ENCODE data around the gene ZSWIM1. TPM values are rescaled to one million over a fixed set of nuclear protein-coding genes. Genes with fewer than 3 reads are reported as not detected.
A peak's percentile ranks its signal among the peaks of the same experiment; 100 is the strongest.

Gene ZSWIM1
- total and polyA plus RNA-seq, 2 of the 13 experiments (the other 11 are each of a cell fraction or from before 2014, with no cell fraction given): 9.5 to 11.7 TPM

- TF ChIP-seq YEATS4 (CRISPR knock-in tag; IDR thresholded peaks at IDR 0.05; ENCODE audit: borderline replicate concordance): peak; percentile 87
- peak; percentile 15; the same call in 1 of the 2 replicates for TF ChIP-seq ZNF232 (CRISPR knock-in tag; IDR thresholded peaks at IDR 0.05; ENCODE audit: borderline replicate concordance)
- TF ChIP-seq MATR3 (CRISPR knock-in tag; IDR thresholded peaks at IDR 0.05): no peak
- peak in 1 of 2 experiments; percentile 91; a peak in 2 of 4 replicates for TF ChIP-seq KLF16 (CRISPR knock-in tag; IDR thresholded peaks at IDR 0.05)
- TF ChIP-seq, protein P1, sequence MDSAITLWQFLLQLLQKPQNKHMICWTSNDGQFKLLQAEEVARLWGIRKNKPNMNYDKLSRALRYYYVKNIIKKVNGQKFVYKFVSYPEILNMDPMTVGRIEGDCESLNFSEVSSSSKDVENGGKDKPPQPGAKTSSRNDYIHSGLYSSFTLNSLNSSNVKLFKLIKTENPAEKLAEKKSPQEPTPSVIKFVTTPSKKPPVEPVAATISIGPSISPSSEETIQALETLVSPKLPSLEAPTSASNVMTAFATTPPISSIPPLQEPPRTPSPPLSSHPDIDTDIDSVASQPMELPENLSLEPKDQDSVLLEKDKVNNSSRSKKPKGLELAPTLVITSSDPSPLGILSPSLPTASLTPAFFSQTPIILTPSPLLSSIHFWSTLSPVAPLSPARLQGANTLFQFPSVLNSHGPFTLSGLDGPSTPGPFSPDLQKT (CRISPR knock-in tag; IDR thresholded peaks at IDR 0.05; ENCODE audit: borderline replicate concordance): 0 out of 2 replicates have a peak, but pooled peaks have one; percentile 24
- TF ChIP-seq HHEX (CRISPR knock-in tag; IDR thresholded peaks at IDR 0.05): no peak; the same call in 1 of the 2 replicates
- no peak for TF ChIP-seq SMARCC2 (IDR thresholded peaks at IDR 0.05)
- TF ChIP-seq NCOA2 (CRISPR knock-in tag; IDR thresholded peaks at IDR 0.05): no peak; the same call in 1 of the 2 replicates
- TF ChIP-seq ZNF101 (CRISPR knock-in tag; IDR thresholded peaks at IDR 0.05; ENCODE audit: borderline replicate concordance, low read depth): no peak
- TF ChIP-seq RNF2 (conservative IDR thresholded peaks at IDR 0.05; ENCODE audit: low read depth): no peak; the same call in 1 of the 2 replicates
- no peak for TF ChIP-seq HMGA1 (CRISPR knock-in tag; conservative IDR thresholded peaks at IDR 0.05)
- TF ChIP-seq, protein P2, sequence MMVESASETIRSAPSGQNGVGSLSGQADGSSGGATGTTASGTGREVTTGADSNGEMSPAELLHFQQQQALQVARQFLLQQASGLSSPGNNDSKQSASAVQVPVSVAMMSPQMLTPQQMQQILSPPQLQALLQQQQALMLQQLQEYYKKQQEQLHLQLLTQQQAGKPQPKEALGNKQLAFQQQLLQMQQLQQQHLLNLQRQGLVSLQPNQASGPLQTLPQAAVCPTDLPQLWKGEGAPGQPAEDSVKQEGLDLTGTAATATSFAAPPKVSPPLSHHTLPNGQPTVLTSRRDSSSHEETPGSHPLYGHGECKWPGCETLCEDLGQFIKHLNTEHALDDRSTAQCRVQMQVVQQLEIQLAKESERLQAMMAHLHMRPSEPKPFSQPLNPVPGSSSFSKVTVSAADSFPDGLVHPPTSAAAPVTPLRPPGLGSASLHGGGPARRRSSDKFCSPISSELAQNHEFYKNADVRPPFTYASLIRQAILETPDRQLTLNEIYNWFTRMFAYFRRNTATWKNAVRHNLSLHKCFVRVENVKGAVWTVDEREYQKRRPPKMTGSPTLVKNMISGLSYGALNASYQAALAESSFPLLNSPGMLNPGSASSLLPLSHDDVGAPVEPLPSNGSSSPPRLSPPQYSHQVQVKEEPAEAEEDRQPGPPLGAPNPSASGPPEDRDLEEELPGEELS (CRISPR knock-in tag; IDR thresholded peaks at IDR 0.05): peak; percentile 32; the same call in 1 of the 2 replicates
- TF ChIP-seq, protein P3, sequence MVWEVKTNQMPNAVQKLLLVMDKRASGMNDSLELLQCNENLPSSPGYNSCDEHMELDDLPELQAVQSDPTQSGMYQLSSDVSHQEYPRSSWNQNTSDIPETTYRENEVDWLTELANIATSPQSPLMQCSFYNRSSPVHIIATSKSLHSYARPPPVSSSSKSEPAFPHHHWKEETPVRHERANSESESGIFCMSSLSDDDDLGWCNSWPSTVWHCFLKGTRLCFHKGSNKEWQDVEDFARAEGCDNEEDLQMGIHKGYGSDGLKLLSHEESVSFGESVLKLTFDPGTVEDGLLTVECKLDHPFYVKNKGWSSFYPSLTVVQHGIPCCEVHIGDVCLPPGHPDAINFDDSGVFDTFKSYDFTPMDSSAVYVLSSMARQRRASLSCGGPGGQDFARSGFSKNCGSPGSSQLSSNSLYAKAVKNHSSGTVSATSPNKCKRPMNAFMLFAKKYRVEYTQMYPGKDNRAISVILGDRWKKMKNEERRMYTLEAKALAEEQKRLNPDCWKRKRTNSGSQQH (CRISPR knock-in tag; IDR thresholded peaks at IDR 0.05; ENCODE audit: low read depth): peak; percentile 70; the same call in 1 of the 2 replicates
- no peak for TF ChIP-seq ZNF589 (CRISPR knock-in tag; conservative IDR thresholded peaks at IDR 0.05)
- TF ChIP-seq, protein P4, sequence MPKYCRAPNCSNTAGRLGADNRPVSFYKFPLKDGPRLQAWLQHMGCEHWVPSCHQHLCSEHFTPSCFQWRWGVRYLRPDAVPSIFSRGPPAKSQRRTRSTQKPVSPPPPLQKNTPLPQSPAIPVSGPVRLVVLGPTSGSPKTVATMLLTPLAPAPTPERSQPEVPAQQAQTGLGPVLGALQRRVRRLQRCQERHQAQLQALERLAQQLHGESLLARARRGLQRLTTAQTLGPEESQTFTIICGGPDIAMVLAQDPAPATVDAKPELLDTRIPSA (CRISPR knock-in tag; IDR thresholded peaks at IDR 0.05; ENCODE audit: borderline replicate concordance): no peak; the same call in 1 of the 2 replicates
- TF ChIP-seq ELF3 (CRISPR knock-in tag; IDR thresholded peaks at IDR 0.05): peak; percentile 90
- TF ChIP-seq NAIF1 (CRISPR knock-in tag; IDR thresholded peaks at IDR 0.05; ENCODE audit: borderline replicate concordance): no peak
- TF ChIP-seq WIZ (CRISPR knock-in tag; IDR thresholded peaks at IDR 0.05): 0 out of 2 replicates have a peak, but pooled peaks have one; percentile 89
- TF ChIP-seq ZNF572 (CRISPR knock-in tag; IDR thresholded peaks at IDR 0.05): peak; percentile 95; the same call in 1 of the 2 replicates
- no peak; the same call in 1 of the 2 replicates for TF ChIP-seq ZBED4 (CRISPR knock-in tag; IDR thresholded peaks at IDR 0.05; ENCODE audit: borderline replicate concordance)
Measured at GRCh38 chr20:45857114-45857881, 23.7 kb upstream of the ZSWIM1 start, which contains the start of the genes ACOT8 and ZSWIM3 (continued).
